A673 (cell line): ENCODE data around the gene UTP3. TPM values are rescaled to one million over a fixed set of nuclear protein-coding genes. Genes with fewer than 3 reads are reported as not detected.
"Not testable (repeated sequence)": the region's sequence is repeated elsewhere in the genome, so short reads cannot be mapped to it uniquely, and the experiment has no call there.

ENCODE experiments used
- BruUV-seq: library from RNA; stranded (reverse); fragments of 400-500 nt; replicated peaks from 2 replicates; lab custom pipeline; 2021; lab: Mats Ljungman, UMichigan
- CTCF ChIA-PET: fragments of 300-600 bp; sonication (Branson Sonifier 250); formaldehyde crosslinking; loops from one replicate; lab custom pipeline; 2022; ENCODE audit warnings: antibody characterized with exemption; lab: Charles Lee
- POLR2A ChIA-PET: fragments of 300-600 bp; sonication (Branson Sonifier 250); formaldehyde crosslinking; loops from one replicate; lab custom pipeline; 2022; ENCODE audit warnings: antibody characterized with exemption; ENCODE audit not compliant: low non-redundant PET; lab: Charles Lee
- DNase-seq: peaks from one replicate; pipeline ENCODE4 v3.0.0-alpha.2; 2015; ENCODE audit warnings: low spot score
- H3K27ac ChIP-seq: fragments of 200-600 bp; sonication (generic); 2 replicates; pipeline ENCODE4 v1.5.1; 2016; ENCODE audit warnings: mixed run types, low read depth, mild to moderate bottlenecking, mixed read lengths, antibody characterized with exemption, low read length; ENCODE audit not compliant: poor library complexity, severe bottlenecking
- H3K27me3 ChIP-seq: fragments of 200-600 bp; sonication (generic); replicated peaks from 2 replicates; pipeline ENCODE4 v1.6.1; 2017; ENCODE audit warnings: mixed run types, low read depth, mild to moderate bottlenecking, mixed read lengths, antibody characterized with exemption, low read length; ENCODE audit not compliant: insufficient read depth, poor library complexity
- H3K36me3 ChIP-seq: fragments of 200-600 bp; sonication (generic); 2 replicates; pipeline ENCODE4 v1.6.1; 2016; ENCODE audit warnings: mixed run types, mild to moderate bottlenecking, mixed read lengths, antibody characterized with exemption, low read length; ENCODE audit not compliant: insufficient read depth, poor library complexity, severe bottlenecking
- H3K4me1 ChIP-seq: fragments of 200-600 bp; sonication (generic); 2 replicates; pipeline ENCODE4 v1.6.1; 2017; ENCODE audit warnings: mixed run types, mild to moderate bottlenecking, mixed read lengths, antibody characterized with exemption, low read length; ENCODE audit not compliant: insufficient read depth, poor library complexity, severe bottlenecking
- H3K4me3 ChIP-seq: fragments of 200-600 bp; sonication (generic); 2 replicates; pipeline ENCODE4 v1.5.1; 2016; ENCODE audit warnings: low read depth, mixed run types, mild to moderate bottlenecking, mixed read lengths, low read length; ENCODE audit not compliant: poor library complexity, severe bottlenecking
- H3K9me3 ChIP-seq: fragments of 200-600 bp; sonication (generic); 2 replicates; pipeline ENCODE4 v1.6.1; 2016; ENCODE audit warnings: mixed run types, low read depth, mild to moderate bottlenecking, mixed read lengths, antibody characterized with exemption, low read length; ENCODE audit not compliant: poor library complexity, severe bottlenecking
- EZH2 ChIP-seq: fragments of 200-600 bp; sonication (generic); IDR thresholded peaks from 2 replicates; pipeline ENCODE4 v1.6.1; 2017; ENCODE audit warnings: borderline replicate concordance, low read depth, mild to moderate bottlenecking, mixed read lengths, antibody characterized with exemption, low read length; ENCODE audit not compliant: poor library complexity, severe bottlenecking
- intact Hi-C: fragments of 100-400 bp; cut with micrococcal nuclease; formaldehyde crosslinking; loops from one replicate; pipeline ENCODE4 v1.10.0; 2022; ENCODE audit not compliant: unreplicated experiment
- total RNA-seq: library from RNA; stranded (reverse); gene quantifications from 2 replicates; pipeline ENCODE4 v1.2.3, GENCODE V29; 2021
- TF ChIP-seq, protein P1 (sequence below): fragments of 300-800, 200-600 bp; sonication (generic); conservative IDR thresholded peaks from 2 replicates; pipeline ENCODE4 v1.5.1; 2017; ENCODE audit warnings: low read depth, mild to moderate bottlenecking, antibody characterized with exemption, low read length, moderate library complexity, mixed read lengths

Gene UTP3
- total RNA-seq, 1 experiment from 2014 or later: 17.1 TPM

DNA sequence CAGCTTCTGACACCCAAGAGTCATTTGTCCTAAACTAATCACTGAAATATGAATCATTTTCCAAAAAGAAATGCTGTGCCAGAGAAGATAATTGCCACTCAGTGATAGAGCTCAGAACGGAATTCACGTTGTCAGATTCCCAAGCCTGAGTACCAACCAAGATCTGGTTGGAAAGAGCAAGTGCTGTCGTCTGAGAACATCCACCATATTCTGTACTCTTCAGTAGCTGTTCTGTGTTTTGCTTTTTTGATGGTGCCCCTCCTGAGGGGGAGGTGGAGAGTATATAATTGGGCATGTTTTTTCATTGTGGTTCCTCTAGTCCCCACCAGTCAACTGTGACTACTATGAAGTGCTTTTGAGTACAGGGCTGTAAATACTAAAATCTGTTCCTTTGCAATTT is 46.6 kb downstream of the UTP3 start:
- TF ChIP-seq EZH2: no peak
- TF ChIP-seq, protein P1, sequence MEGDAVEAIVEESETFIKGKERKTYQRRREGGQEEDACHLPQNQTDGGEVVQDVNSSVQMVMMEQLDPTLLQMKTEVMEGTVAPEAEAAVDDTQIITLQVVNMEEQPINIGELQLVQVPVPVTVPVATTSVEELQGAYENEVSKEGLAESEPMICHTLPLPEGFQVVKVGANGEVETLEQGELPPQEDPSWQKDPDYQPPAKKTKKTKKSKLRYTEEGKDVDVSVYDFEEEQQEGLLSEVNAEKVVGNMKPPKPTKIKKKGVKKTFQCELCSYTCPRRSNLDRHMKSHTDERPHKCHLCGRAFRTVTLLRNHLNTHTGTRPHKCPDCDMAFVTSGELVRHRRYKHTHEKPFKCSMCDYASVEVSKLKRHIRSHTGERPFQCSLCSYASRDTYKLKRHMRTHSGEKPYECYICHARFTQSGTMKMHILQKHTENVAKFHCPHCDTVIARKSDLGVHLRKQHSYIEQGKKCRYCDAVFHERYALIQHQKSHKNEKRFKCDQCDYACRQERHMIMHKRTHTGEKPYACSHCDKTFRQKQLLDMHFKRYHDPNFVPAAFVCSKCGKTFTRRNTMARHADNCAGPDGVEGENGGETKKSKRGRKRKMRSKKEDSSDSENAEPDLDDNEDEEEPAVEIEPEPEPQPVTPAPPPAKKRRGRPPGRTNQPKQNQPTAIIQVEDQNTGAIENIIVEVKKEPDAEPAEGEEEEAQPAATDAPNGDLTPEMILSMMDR: no peak
- Histone ChIP-seq H3K9me3 (no peaks in the 10 kb centered on the region), H3K36me3 (no peaks in the 10 kb centered on the region), H3K27ac (peak overlapping the region; percentile 76), H3K4me3 (peak overlapping the region; percentile 39), H3K27me3 (no peaks in the 10 kb centered on the region), H3K4me1 (peaks cover 2% of the 10 kb centered on the region)
- TSS peak; percentile 25 for BruUV-seq
- CTCF ChIA-PET: no interaction called here
- intact Hi-C loops: no loop called here
- peak; percentile 5 for DNase-seq
- POLR2A ChIA-PET: no interaction called here

DNA sequence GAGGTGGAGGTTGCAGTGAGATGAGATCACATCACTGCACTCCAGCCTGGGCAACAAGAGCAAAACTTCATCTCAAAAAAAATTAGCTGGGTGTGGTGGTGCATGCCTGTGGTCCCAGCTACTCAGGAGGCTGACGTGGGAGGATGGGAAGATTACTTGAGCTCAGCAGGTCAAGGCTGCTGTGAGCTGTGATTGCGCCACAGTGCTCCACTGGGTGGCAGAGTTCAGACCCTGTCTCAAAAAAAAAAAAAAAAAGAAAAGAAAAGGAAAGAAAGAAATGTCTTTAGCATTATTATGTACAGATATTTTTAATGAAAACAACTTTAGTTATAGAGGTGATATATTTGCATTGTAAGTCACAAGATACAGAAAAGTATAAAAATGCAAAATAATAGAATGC is 47.6 kb downstream of the UTP3 start:
- H3K4me3 ChIP-seq, POLR2A ChIA-PET, BruUV-seq, H3K36me3 ChIP-seq, H3K9me3 ChIP-seq, H3K27me3 ChIP-seq, H3K27ac ChIP-seq, intact Hi-C loops, CTCF ChIA-PET: not testable (repeated sequence)
- TF ChIP-seq, protein P1: 0 out of 2 replicates have a peak, but pooled peaks have one; percentile 15
- peaks cover 11% of the 10 kb centered on the region for H3K4me1 ChIP-seq
- peak; percentile 26 for DNase-seq

DNA sequence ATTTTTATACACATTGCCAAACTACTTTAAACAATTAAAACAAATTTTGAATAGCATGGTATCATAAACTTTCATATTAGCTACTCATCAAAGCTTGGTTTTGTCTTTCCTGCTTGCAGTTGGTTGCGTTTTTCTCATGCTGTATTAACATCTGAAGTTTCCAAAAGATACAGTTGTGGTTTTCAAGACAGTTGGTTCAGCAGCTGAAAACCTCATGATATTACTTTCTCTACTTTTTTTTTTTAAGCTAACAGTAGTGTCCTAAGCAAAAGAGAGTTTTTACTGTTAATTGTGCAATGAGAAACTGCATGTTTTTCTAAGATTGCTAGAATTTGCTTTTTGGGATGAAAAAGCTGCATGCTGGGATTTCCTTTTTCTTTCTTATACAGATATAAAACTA is 48.7 kb downstream of the UTP3 start:
- H3K36me3 ChIP-seq: no peaks in the 10 kb centered on the region
- intact Hi-C loops: no loop called here
- BruUV-seq: no TSS peak
- no peak for DNase-seq
- no peaks in the 10 kb centered on the region for H3K27me3 ChIP-seq
- H3K4me3 ChIP-seq: no peak overlapping the region
- H3K4me1 ChIP-seq: peaks cover 17% of the 10 kb centered on the region
- TF ChIP-seq, protein P1: no peak
- TF ChIP-seq EZH2: no peak
- no peaks in the 10 kb centered on the region for H3K9me3 ChIP-seq
- ChIA-PET POLR2A (no interaction called here), CTCF (no interaction called here)
- H3K27ac ChIP-seq: no peak overlapping the region
